Activated CD4-positive, CD25-positive, alpha-beta regulatory T cell (primary cell): ENCODE measurements around the gene PLCG1.

Source experiments
- DNase-seq, 4 experiments: peaks; one replicate each; lab custom pipeline; 2025; lab: John Stamatoyannopoulos, UW

PLCG1 gene

DNA sequence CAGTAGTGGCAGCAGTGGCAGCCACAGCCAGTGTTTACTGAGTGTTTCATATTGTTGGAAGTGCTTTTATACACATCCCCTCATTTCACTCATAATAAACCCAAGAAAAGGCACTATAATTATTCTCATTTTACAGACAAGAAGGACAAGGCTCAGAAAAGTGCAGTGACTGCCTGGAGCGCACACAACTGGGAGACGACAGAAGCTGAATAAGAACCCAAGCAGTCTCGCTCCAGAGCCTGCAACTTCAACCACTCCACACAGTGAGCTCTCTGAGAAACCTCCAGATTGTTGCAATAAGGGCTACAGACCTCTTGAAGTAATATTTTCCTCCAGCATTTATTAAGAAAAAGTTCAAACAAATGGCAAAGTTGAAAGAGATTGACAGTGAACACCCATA is 76.9 kb downstream of the PLCG1 start:
- no peak for DNase-seq

DNA sequence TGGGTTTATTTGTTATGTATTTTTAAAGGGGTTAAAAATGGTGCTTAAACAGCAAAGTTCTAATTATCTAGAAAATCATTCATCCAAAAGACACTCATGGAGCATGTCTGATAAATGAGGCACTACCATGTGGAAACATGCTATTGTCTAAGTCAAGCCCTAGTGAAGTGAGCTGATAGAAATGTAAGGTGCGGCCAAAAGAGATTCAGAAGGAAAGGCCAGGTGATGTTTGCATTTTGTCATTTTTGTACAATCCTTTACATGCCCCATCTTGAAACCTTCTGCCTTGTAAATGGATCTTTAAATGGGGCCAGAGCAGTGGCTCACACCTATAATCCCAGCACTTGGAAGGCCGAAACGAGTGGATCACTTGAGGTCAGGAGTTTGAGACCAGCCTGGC is 77.3 kb downstream of the PLCG1 start:
- no peak for DNase-seq

DNA sequence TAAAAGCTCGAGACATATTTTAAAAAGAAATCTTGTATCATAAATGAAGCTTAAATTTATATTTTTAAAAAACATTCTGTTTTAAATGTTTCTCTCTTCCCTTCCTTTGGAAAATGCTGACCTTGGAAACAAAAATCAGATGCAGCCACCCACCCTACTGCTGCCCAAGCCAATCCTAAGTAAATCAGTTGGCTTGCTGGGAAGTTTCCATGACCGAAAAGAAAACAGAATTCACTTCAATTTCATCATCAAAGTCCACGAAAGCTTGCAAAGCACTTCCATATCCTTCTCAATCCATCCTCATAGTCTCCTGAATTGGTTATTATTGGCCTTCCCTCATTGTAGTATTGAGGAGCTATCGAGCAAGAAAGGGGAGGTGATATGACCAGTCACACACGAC is 80.1 kb downstream of the PLCG1 start:
- DNase-seq, result no peak

DNA sequence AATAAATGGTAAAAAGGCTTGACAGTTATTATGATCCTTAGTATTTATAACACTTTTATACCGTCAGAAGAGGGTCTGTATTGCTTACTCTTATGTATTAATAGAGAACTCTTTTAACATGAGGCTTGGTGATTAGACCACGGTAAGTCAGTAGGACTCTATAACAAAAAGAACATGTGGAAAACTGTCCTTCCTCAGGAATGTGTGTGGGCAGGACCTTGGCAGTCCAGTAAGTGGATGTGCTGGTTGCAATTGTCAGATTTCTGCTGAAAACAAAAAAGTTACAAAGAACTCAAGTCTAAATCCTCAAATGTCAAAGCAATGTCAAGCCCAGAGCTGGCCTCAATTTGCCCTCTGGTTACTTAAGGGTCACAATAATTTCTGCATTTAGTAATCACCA is 81.1 kb downstream of the PLCG1 start:
- DNase-seq, result no peak

DNA sequence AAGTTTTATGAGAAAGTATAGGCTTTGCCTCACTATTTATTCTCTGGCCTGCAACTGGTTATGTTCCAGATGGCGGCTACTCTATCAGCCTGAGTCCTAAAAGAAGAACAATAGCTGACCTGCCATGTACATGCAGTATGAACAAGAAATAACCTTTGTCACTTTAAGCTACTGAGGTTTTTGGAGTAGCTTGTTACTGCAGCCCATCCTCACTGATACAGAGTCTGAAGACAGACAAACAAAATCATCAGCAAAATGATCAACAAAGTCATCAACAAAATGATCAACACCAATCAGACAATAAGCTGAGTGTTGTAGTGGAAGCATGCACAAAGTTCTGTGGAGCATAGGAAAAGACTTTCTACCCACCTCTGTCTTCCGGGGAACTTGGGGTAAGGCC is 82.5 kb downstream of the PLCG1 start:
- DNase-seq, result no peak

DNA sequence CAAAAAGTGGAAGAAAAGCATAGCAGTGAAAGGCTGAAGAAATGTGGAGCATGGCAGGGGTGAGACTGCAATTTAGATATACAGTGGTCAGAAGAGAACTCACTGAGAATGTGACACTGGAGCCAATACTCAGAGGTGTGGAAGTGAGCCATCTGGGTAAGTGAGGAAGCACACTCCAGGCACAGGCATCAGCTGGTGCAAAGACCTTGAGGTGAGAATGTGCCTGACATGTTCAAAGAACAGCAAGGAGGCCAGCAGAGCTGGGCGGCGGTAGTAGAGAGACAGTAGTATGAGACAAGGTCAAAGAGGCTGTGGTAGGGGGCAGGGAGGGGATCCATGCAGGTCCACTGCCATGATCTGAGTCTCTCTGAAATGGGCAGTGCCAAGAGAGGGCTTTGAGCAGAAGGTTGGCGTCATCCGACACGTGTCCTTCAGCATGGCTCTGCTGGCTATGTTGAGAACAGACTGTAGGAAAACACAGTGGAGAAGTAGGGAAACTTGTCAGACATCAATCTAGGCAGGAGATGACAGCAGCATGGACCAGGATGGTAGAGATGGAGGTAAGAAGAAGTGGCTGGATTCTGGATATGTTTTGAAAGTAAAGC is 84.4 kb downstream of the PLCG1 start:
- DNase-seq, result no peak

DNA sequence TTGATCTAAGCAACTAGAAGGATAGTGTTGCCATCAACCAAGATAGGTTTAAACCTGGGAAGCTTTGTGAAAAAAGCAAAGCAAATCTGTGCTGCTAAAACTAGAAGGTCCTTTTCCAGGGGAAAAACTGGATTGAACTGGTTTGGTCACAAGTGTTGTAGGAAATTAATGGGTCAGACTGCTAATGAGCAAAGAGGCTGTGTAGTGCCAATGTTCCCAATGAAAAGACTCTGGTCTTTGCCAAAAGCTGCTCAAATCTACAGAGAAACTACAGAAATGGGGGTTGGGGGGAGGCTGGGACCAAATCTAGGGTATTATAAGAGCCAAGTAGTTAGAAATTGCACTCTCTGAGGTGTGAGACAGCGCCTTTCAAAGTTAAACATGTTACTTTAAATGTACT is 85.0 kb downstream of the PLCG1 start:
- no peak for DNase-seq

DNA sequence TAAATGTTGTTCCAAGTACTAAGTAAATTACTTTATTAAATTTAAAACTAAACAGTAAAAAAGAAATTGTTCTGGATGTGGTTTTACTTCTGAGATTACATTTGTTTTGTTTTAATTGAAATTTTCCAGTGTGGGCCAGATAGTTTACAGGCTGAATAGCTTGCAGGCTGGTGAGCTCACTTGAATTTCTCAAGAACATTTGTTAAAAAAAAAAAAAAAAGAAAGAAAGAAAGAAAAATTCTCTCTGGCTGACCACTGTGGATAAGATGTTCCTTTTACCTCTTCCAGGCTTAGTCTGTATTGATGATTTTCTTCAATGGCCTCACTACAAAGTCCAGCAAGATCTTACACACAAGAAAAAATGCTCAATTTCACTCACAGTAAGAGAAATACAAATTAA is 85.4 kb downstream of the PLCG1 start:
- DNase-seq, result no peak

DNA sequence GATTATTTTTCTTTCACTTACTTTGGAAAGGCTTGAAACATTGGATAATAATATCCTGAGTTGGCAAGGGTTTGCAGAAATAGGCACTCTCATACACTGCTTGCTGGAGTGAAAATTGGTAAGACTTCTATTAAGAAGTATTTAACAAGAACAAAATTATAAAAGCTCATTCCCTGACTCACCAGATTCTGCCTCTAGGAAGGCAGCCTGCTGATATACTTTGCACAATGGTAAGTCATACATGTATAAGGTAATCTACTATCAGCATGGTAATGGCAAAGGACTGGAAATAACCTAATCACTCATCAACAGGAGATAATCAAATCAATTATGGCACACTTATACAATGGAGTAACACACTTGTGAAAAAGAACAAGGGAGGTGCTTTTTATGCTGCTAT is 85.8 kb downstream of the PLCG1 start:
- no peak for DNase-seq

DNA sequence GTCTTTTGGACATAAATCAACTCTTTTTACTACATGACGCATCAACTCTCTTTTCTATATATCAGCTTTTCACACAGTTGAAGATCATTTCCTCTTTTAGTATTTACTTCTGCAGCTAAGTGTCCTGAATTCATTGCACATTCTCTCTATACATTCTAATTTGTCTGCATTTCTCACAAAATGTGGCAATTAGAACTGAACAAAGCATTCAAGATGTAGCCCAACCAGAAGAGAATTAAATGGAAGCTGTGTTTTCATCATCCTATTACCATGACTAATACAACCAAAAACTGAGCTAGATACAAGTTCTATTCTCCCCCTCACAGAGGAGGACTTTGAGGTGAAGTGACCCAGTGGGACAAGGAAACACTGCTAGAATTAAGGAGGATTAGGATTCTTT is 86.9 kb downstream of the PLCG1 start:
- no peak for DNase-seq

DNA sequence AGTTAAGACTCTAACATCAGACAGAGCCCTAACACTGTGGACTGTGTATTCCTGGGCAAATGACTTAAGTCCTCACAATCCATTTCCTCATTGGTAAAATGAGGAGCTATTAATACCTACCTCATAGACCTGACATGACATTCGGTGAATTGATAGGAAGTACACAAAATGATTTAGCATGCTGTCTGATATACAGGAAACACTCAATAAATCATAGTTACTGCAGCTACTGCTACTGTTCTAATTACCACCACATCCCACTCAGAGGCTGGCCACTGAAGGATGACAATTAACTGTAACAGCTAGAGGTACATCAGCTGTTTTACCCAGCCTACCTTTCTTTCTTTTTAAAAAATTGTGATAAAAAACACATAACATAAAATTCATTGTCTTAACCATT is 87.7 kb downstream of the PLCG1 start:
- DNase-seq, result no peak

DNA sequence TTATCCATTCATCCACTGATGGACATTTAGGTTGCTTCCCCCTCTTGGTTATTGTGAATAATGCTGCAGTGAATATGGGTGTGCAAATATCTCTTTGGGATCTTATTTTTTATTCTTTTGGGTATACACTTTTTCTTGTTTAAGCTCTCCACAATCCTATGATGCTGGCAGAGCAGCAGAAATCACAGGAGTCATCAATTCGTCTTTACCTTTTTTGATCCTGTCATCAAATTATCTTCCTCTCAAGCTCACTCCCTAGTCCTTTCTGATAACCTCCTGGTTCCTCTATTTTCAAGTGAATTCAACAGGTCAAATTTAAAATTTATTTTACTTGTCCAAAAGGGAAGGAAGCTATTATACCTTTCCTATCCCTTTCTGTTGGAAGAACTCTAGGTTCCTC is 89.1 kb downstream of the PLCG1 start:
- DNase-seq, result no peak
